Right forelimb (tissue), 1 donor: ENCODE data around the gene CDHR5.

Experiments used
- DNase-seq: peaks from one replicate; pipeline ENCODE4 v3.0.0-alpha.2; 2018

CDHR5 gene

DNA sequence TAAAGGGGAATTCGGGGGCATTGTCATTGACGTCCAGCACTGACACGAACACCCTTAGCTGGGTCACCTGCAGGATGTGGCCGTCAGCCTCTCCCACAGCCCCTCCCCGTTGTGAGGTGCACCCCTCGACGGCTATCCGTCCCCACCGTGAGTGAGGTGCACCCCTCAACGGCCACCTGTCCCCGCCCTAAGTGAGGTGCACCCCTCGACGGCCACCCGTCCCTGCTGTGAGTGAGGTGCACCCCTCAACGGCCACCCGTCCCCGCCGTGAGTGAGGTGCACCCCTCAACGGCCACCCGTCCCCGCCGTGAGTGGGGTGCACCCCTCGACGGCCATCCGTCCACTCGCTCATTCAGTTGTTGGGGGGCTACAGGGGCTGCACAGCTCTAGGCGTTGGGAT is 2.9 kb downstream of the CDHR5 start:
- no peak for DNase-seq

DNA sequence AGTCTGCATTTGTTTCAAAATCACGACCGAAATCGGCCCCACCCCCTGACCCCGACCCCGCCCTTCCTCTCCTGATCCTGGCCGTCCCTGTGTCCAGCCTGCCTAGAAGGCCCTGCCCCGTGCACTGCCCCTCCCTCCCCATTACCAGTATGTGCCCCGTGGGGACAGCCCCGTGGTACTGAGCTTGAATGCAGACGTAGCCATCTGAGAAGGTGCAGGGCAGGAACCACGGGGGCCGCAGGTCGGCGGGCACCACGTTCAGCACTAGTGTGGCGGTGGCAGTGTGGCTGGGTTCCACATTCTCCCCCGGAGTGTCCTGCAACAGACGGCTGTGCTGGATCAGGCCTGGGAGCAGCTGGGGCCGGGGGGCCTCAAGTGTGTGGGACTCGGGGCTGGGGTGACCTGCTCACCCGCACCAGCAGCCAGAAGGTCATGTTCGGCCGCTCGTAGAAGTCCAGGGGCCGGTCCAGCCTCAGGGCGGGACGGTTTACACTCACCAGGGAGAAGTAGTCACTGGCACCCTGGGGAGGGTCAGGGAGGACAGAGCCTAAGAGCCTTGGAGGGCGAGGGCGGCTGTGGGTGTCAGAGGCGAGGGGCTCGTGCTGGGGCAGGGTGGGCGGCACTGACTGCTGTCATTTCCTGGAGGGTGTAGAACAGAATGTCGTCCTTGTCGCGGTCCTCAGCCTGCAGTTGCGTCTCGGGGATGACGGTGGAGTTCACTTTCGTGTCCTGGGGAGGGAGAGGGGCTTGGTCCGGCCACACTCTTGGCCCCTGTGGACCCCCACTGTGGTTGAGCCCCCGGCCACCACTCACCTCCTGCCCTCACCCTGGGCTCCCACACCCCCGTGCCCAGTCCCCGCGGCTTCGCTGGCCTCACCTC is 3.6 kb downstream of the CDHR5 start:
- peak; percentile 32 for DNase-seq

DNA sequence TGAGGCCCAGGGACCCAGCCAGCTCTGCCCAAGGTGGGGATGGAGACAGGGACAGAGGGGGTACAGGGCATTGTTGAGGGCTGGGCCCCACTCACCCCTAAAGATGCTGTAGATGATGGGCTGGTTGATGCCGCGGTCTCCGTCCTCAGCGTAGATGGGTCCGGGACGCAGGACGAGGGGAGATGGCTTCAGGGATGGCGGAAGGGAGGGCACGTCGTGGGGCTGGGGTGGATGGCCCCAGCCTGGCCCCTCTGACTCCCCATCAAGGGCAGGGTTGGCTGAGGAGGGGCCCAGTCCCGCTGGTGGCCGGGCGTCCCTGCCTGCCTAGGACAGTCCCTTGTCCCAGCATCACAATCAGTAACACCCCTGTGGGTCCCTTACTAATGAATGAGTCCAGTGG is 4.6 kb downstream of the CDHR5 start:
- no peak for DNase-seq

DNA sequence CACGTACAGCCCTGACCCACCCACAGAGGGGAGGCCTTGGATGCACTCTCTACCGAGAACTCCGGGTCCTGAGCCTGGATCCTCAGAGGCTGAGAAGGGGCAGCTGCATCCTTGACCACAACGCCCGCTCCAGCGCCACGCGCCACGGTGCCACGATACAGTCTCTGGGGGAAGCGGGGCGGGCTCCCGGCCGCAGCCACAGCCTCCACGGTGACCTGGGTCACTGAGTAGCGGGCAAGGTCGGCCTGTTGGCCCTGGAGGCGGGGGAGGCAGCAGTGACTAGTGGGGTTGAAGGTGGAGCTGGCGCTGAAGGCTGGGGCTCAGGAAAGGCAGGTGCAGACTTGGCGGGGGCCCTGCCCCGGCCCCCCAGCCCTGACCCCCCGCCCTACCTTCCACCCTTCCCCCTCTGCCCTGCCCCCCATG is 5.1 kb downstream of the CDHR5 start:
- no peak for DNase-seq

DNA sequence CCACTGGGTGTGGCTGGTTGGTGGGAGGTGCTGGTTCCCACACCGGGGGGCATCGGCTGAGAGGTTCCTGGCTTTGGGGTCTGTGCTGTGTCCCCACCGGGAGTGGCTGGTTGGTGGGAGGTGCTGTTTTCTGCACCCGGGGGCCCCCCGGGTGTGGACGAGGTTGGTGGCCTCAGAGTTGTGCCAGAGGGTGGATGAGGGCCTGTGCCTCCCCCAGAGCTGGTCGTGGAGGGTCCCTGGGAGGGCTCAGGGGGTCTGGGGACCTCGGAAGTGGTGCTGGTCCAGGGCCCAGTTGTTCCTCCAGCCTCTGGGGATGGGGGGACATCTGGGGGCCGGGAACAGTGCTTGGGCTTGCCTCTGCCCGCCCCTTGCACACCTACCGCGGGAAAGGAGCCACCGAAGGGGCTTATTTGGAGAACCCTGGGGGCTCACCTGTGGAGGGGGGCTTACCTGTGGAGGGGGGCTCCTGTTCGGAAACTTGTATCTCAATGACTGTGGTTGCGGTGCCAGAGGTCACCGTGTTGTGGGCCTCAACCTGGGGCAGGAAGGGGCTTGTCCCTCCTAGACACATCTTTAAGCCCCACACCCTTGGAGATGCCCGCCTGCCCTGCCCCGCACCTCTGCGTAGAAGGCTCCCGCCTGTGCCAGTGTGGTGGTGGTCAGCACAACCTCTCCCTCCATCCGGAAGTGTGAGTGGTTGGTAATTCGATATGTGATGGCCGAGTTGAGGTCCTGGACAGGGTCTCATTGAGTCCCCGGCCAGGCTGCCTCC is 5.7 kb downstream of the CDHR5 start:
- no peak for DNase-seq

GRCh38 chr11:617912-618682 is 6.7 kb downstream of the CDHR5 start:
- DNase-seq: no peak

DNA sequence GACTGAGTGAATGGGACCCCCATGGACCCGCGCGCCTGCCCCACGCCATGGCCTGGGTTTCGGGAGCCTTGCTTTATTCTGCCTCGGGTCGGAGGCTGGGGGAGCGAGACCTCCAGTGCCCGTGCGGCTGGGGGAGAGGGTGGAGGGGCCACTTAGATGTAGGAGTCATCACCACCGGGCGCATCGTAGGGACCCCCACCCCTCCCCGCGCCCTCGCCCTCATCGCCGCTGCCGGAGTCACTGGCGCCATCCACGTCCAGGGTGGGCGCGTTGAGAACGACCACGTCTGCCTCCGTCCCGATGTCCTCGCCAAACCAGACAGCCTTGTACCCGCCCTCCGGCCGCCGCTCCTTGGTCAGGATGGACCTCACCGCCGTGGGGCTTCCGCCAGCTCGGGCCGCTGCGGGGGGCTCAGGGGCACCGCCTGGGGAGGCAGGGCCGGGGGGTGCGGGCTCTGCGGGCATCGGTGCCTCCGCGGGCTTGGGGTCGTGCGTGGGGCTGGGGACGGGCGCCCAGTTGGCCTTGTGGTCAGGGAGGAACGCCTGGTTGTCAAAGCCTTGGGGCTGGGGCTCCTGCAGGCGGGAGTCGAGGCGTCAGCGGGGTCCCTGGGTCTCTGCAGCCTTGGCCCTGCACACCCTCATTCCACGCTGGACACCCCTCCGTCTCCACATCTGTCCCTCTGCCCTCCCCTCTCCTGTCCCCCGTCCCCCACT is 7.4 kb downstream of the CDHR5 start:
- DNase-seq: no peak

- DNase-seq: no peak
Measured at GRCh38 chr11:616320-617198, 8.2 kb downstream of the CDHR5 start.

DNA sequence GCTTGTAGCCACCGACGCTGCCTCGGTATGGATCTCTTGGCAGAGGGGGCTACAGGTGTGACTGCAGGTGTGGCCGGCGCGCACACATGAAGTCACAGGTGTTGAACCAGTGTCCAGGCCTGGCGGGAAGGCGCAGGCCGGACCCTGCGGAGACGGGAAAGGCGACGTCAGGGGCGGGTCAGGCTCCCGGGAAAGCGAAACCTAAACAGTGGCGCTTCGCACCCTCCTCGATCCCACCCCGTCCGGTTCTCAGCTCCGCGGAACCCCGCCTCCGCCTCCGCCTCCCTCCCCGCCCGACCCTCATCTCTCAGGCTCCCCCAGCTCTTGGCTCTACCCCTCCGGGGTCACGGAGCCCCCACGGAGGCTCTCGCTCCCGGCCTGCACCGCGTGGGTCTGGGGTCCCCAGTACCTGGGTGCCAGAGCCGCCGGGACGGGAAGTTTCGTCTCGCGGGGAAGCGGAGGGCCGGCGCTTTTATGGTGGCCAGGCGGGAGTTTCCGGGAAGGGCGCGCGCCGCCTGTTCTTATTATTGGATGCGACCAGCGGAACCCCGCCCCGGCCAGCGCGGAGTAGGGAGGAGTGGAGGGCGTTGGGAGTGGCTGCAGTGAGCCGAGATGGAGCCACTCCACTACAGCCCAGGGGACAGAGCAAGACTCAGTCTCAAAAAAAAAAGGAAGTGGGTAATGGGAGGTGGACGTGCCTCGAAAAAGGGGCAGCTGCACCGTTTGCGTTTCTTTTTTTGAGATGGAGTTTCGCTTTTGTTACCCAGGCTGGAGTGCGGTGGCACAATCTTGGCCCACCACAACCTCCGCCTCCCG is 9.0 kb downstream of the CDHR5 start, which contains the start of gene IRF7:
Gene IRF7, minus strand, starts transcription at position 447 of the 816 bp plus-strand sequence. CDS start 586 bp downstream, outside the sequence.
- peak; percentile 96 for DNase-seq

- no peak for DNase-seq
Measured at GRCh38 chr11:614623-615503, 9.9 kb downstream of the CDHR5 start.

DNA sequence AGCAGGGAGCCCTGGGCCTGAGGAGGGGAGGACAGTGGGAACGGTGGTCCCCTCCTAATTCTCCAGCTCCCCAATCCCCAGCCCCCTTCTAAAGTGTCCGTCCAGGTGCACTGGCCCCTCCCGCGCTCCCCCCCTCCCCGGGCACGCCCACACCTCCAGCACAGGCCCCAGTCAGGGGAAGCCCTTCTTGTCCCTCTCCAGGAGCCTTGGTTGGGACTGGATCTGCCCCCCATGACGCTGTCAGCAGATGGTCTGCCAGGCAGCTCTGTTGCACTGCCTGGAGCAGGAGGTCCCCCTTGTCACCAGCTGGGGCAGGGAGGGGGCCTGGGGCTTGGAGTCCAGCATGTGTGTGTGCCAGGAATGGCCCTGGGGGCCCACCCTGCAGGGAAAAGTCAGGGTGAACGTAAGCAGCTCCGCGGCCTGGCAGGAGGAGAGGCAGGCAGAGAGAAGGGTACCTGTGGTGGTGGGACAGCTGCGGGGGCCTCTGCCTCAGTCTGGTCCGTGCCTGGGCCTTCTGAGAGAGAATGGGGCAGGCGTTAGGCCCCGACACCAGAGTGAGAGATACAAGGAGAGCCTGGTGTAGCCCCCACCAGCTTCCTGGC is 10.6 kb downstream of the CDHR5 start:
- DNase-seq: no peak

DNA sequence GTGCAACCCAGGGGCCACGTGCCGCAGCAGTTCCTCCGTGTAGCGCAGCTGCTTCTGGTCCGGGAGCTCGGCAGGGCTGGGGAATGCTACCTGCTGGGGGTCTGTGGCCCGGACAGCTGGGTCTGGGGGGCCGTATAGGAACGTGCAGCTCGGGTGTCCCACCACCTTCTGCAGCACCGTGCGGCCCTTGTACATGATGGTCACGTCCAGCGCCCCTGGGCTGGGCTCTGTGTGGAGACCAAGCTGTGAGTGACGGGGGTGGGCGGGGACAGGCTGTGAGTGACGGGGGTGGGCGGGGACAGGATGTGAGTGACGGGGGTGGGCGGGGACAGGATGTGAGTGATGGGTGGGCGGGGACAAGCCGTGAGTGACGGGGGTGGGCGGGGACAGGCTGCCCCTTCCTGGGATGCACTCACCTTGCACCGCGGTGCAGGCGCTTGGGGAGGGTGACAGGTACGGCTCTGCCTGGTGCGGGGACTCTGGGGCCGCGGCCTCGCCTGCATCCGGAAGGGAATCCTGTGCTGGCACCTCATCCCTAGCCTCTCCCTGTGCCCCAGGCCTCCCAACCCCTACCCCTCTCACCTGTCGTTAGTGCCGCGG is 11.3 kb downstream of the CDHR5 start:
- DNase-seq: peak; percentile 76

DNA sequence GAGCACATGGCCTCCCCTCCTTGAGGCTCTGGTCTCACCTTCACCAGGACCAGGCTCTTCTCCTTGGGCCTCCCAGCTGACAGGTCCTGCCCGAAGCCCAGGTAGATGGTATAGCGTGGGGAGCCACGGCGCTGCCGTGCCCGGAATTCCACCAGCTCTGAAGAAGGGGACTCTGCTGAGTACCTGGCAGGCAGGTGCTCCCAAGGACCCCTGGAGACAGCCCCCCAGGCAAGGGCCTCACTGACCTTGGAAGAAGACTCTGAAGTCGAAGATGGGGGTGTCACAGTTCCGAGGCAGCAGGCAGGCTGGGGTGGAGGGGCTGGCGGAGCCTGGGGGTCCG is 11.8 kb downstream of the CDHR5 start:
- DNase-seq: no peak

GRCh38 chr11:612201-612960 is 12.4 kb downstream of the CDHR5 start:
- DNase-seq: no peak

DNA sequence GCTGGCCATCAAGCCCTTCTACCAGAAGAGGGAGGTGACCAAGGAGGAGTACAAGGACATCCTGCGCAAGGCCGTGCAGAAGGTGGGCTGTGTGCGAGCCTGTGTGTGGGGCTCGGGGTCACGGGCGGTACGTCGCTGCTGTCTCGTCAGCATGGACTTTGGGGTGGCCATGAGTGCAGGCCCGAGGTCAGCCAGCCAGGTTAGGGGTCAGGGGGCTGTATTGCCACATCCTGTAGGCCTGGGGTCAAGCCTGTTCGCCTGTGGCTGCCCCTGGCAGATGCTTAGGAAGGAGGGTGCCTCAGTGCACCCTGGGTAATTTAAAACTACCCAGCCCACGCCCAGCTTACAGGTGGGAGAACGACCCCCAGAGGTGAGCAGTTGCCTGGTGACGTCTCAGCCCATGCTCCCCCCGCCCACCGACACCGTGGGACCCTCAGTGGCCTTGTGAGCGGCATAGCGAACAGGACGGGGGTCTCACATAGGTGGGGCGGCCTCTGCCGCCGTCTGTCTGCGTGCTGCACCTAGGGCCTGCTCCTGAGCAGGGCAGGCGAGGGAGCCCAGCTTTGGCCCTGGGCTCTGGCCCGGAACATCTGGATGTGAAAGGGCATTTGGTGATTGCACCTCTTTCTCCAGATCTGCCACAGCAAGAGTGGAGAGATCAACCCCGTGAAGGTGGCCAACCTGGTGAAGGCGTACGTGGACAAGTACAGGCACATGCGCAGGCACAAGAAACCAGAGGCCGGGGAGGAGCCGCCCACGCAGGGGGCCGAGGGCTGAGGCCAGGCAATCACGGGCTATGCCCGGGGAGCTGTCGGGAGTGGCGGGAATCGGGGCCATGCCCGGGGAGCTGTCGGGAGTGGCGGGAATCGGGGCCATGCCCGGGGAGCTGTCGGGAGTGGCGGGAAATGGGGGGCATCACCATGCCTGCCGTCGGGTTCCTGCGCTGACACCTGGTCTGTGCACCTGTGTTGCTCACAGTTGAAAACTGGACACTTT is 13.5 kb downstream of the CDHR5 start:
- DNase-seq: no peak

DNA sequence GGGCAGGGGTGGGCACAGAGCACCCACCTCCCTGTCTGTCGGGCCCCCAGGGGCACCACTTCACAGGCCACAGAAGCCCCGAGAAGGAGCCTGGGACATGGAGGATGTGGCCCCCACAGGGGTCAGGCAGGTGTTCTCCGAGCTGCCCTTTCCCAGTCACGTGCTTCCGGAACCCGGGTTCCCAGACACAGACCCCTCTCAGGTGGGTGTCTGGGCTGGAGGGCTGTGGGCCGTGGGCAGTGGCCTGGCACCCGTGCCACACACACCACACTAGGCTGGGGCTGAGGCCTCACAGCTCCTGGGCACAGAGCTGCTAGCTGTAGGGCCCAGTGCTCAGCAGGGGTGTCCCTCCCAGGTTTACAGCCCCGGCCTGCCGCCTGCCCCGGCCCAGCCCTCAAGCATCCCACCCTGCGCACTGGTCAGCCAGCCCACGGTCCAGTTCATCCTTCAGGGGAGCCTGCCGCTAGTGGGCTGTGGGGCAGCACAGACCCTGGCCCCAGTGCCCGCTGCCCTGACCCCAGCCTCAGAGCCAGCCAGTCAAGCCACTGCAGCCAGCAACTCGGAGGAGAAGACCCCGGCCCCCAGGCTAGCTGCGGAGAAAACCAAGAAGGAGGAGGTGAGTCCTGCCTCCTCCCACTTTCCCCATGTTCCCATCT is 14.5 kb downstream of the CDHR5 start:
- no peak for DNase-seq
